HepG2 (cell line): ENCODE data around the gene SLC27A1. TPM values are rescaled to one million over a fixed set of nuclear protein-coding genes. Genes with fewer than 3 reads are reported as not detected.

Experiments
- ATAC-seq: fragments of 200-7000 bp; cut with Tn5 transposase; 3 replicates; pipeline ENCODE4 v1.9.1; 2020; ENCODE audit warnings: mild to moderate bottlenecking, moderate library complexity
- BruUV-seq: library from RNA; stranded (reverse); fragments of 400-500 nt; replicated peaks from 2 replicates; lab custom pipeline; 2021; lab: Mats Ljungman, UMichigan
- CTCF ChIA-PET: fragments of 300-600 bp; formaldehyde crosslinking; extraction: SDS; loops from one replicate; lab custom pipeline; 2021; ENCODE audit warnings: low total read pairs, inconsistent platforms, low intra/inter-chr PET ratio; lab: Yijun Ruan, JAX
- POLR2A ChIA-PET: fragments of 350-600 bp; sonication (Branson Sonifier 250); formaldehyde crosslinking; loops from one replicate; lab custom pipeline; 2020; ENCODE audit warnings: antibody characterized with exemption, inconsistent platforms; lab: Yijun Ruan, JAX
- DNase-seq: peaks from one replicate; pipeline ENCODE4 v3.0.0-alpha.2; 2015; ENCODE audit warnings: low spot score
- FAIRE-seq: peaks from 3 replicates; lab custom pipeline; 2011; peaks lifted over from hg19 to GRCh38; lab: Jason Lieb, UNC
- H2AFZ ChIP-seq: one replicate; pipeline ENCODE4 v1.6.1; 2011; ENCODE audit warnings: low read length, inconsistent platforms
- H3K27ac ChIP-seq: fragments of 300-600 bp; 3 replicates; pipeline ENCODE4 v1.8.0; 2011; ENCODE audit warnings: mixed run types, mild to moderate bottlenecking, mixed read lengths, low read length, inconsistent platforms; ENCODE audit not compliant: insufficient read depth; ENCODE audit errors: extremely low read length
- H3K27me3 ChIP-seq, 2 experiments: fragments of 200-600 bp in 1 of 2; 2 replicates in 1 of 2; 3 replicates in 1 of 2; pipeline versions ENCODE4 v1.6.0 to v1.8.0; 2011; ENCODE audit warnings: low read length in 2 of 2, mild to moderate bottlenecking in 2 of 2, moderate library complexity in 2 of 2, inconsistent platforms in 1 of 2; ENCODE audit not compliant: insufficient read depth in 2 of 2, control insufficient read depth in 1 of 2
- H3K36me3 ChIP-seq, 2 experiments: fragments of 200-600 bp in 1 of 2; replicated peaks in 1 of 2; 2 replicates in 1 of 2; 3 replicates in 1 of 2; pipeline versions ENCODE4 v1.5.1 to v1.8.0; 2011; ENCODE audit warnings: low read length in 2 of 2, inconsistent platforms in 1 of 2; ENCODE audit not compliant: insufficient read depth in 2 of 2, control insufficient read depth in 1 of 2
- H3K4me1 ChIP-seq: 2 replicates; pipeline ENCODE4 v1.5.1; 2012; ENCODE audit warnings: low read length, inconsistent platforms; ENCODE audit not compliant: insufficient read depth
- H3K4me2 ChIP-seq: 2 replicates; pipeline ENCODE4 v1.6.0; 2011; ENCODE audit warnings: low read depth, low read length, inconsistent platforms
- H3K4me3 ChIP-seq, 3 experiments: fragments of 200-600 bp in 1 of 3; sonication (generic), shearing (Covaris generic) in 1 of 3; replicated peaks in 1 of 3; 2 replicates each; pipeline ENCODE4 v1.5.1; 2011 to 2016; ENCODE audit warnings: low read length in 3 of 3, inconsistent platforms in 2 of 3, low read depth in 2 of 3, mild to moderate bottlenecking in 2 of 3, control low read depth in 1 of 3, mixed read lengths in 1 of 3; ENCODE audit not compliant: insufficient read depth in 1 of 3
- H3K79me2 ChIP-seq: one replicate; pipeline ENCODE4 v1.6.1; 2011; ENCODE audit warnings: low read length, inconsistent platforms; ENCODE audit not compliant: insufficient read depth
- H3K9ac ChIP-seq: 2 replicates; pipeline ENCODE4 v1.6.0; 2011; ENCODE audit warnings: mild to moderate bottlenecking, low read depth, low read length, inconsistent platforms; ENCODE audit not compliant: insufficient read depth
- H3K9me3 ChIP-seq: 2 replicates; pipeline ENCODE4 v1.5.1; 2012; ENCODE audit warnings: mild to moderate bottlenecking, low read length
- H4K20me1 ChIP-seq: 2 replicates; pipeline ENCODE4 v1.6.0; 2011; ENCODE audit warnings: inconsistent platforms, mild to moderate bottlenecking, low read length, moderate library complexity; ENCODE audit not compliant: insufficient read depth
- ELF4 ChIP-seq: sonication (generic); formaldehyde crosslinking; IDR thresholded peaks from 2 replicates; pipeline ENCODE4 v1.5.0; 2020; ENCODE audit warnings: missing genetic modification reagents, mild to moderate bottlenecking, moderate library complexity, borderline replicate concordance
- FUBP1 ChIP-seq: sonication (generic); formaldehyde crosslinking; IDR thresholded peaks from 2 replicates; pipeline ENCODE4 v1.5.1; 2020; ENCODE audit warnings: missing genetic modification reagents, mild to moderate bottlenecking, borderline replicate concordance
- HOXD1 ChIP-seq: sonication (generic); formaldehyde crosslinking; IDR thresholded peaks from 2 replicates; pipeline ENCODE4 v1.5.0; 2020; ENCODE audit warnings: missing genetic modification reagents
- PITX1 ChIP-seq: sonication (generic); formaldehyde crosslinking; IDR thresholded peaks from 2 replicates; pipeline ENCODE4 v1.5.1; 2020; ENCODE audit warnings: mild to moderate bottlenecking, missing genetic modification reagents
- PRMT3 ChIP-seq: sonication (generic); formaldehyde crosslinking; IDR thresholded peaks from 2 replicates; pipeline ENCODE4 v1.8.1; 2022; ENCODE audit warnings: low read depth, mild to moderate bottlenecking, moderate library complexity, missing genetic modification reagents, borderline replicate concordance
- PRPF4 ChIP-seq: fragments of 200-400 bp; formaldehyde crosslinking; IDR thresholded peaks from 2 replicates; pipeline ENCODE4 v1.6.1; 2016; ENCODE audit warnings: low read length, low read depth; ENCODE audit not compliant: poor library complexity, severe bottlenecking
- RFXAP ChIP-seq: sonication (generic); formaldehyde crosslinking; IDR thresholded peaks from 2 replicates; pipeline ENCODE4 v1.4.0; 2020; ENCODE audit warnings: missing genetic modification reagents, borderline replicate concordance
- ZKSCAN8 ChIP-seq: IDR thresholded peaks from 2 replicates; pipeline ENCODE4 v1.6.1; 2016; ENCODE audit warnings: borderline replicate concordance, missing genetic modification reagents, missing compliant biosample characterization
- ZNF326 ChIP-seq: sonication (generic); formaldehyde crosslinking; IDR thresholded peaks from 2 replicates; pipeline ENCODE4 v1.4.0; 2020; ENCODE audit warnings: missing genetic modification reagents, borderline replicate concordance
- ZNF34 ChIP-seq: sonication (generic); formaldehyde crosslinking; IDR thresholded peaks from 2 replicates; pipeline ENCODE4 v1.4.0; 2020; ENCODE audit warnings: mild to moderate bottlenecking, missing genetic modification reagents, borderline replicate concordance
- ZNF552 ChIP-seq: sonication (generic); formaldehyde crosslinking; IDR thresholded peaks from 2 replicates; pipeline ENCODE4 v1.9.0; 2022; ENCODE audit warnings: missing genetic modification reagents, mild to moderate bottlenecking, borderline replicate concordance
- ZNF746 ChIP-seq: sonication (generic); formaldehyde crosslinking; IDR thresholded peaks from 2 replicates; pipeline ENCODE4 v1.8.0; 2022; ENCODE audit warnings: mild to moderate bottlenecking, missing genetic modification reagents
- ZNF782 ChIP-seq: sonication (generic); formaldehyde crosslinking; IDR thresholded peaks from 2 replicates; pipeline ENCODE4 v1.4.0; 2020; ENCODE audit warnings: missing genetic modification reagents, mild to moderate bottlenecking, borderline replicate concordance
- ZNF850 ChIP-seq: sonication (generic); formaldehyde crosslinking; conservative IDR thresholded peaks from 2 replicates; pipeline ENCODE4 v1.9.0; 2021; ENCODE audit warnings: mild to moderate bottlenecking, missing genetic modification reagents
- WGBS: methylation state at CpG from one replicate; pipeline ENCODE4 v1.1.6; 2017; ENCODE audit warnings: low lambda C conversion rate; 5-methylcytosine and 5-hydroxymethylcytosine counted together
- in situ Hi-C: cut with HindIII; loops from 2 replicates; pipeline ENCODE4 v1.10.0; 2017; ENCODE audit warnings: low pct_unique_long_range_greater_than_20kb; ENCODE audit not compliant: extremely low pct_ligation_motif_present
- intact Hi-C: fragments of 100-400 bp; cut with micrococcal nuclease; formaldehyde crosslinking; loops from one replicate; pipeline ENCODE4 v1.10.0; 2022; ENCODE audit not compliant: unreplicated experiment
- polyA plus RNA-seq, 8 experiments: library from polyadenylated mRNA; depleted of rRNA in 3 of 8; stranded (reverse) in 7 of 8; unstranded in 1 of 8; fragments of >200 nt; fragmentation: Illumina TruSeq in 4 of 8; extraction: Trizol in 4 of 8; gene quantifications; 2 replicates each; pipeline versions ENCODE4 v1.2.1 to v1.2.3, GENCODE V29; 2011 to 2016; ENCODE audit warnings: low read depth in 4 of 8, missing spikeins in 1 of 8, mixed read lengths in 1 of 8; ENCODE audit not compliant: insufficient read depth in 1 of 8
- total RNA-seq, 5 experiments: library from RNA; depleted of rRNA; stranded (reverse); fragments of >200 nt; fragmentation: Illumina TruSeq; extraction: Trizol; gene quantifications; 2 replicates each; pipeline ENCODE4 v1.2.3, GENCODE V29; 2016; ENCODE audit warnings: low read depth in 1 of 5

SLC27A1 gene
- total and polyA plus RNA-seq, 2 of the 13 experiments (the other 11 are each of a cell fraction or from before 2014, with no cell fraction given), result 4.1 to 8.8 TPM

GRCh38 chr19:17429641-17430113 is 40.6 kb upstream of the SLC27A1 start:
- CTCF ChIA-PET, result no interaction called here
- in situ Hi-C loops (no loop called here), intact Hi-C loops (no loop called here)
- no peak overlapping the region for H3K4me2 ChIP-seq
- no peaks in the 10 kb centered on the region for H3K36me3 ChIP-seq
- H3K4me1 ChIP-seq, result peaks cover 8% of the 10 kb centered on the region
- POLR2A ChIA-PET, result interaction anchor here (1.1 to 1.5 kb wide), 2 partner anchors 10 to 24 kb away, joined by 3 to 6 read pairs; partner anchors contain the start of genes BST2 and MVB12A
- FAIRE-seq (no peak), ATAC-seq (no peak), DNase-seq (no peak)
- no TSS peak for BruUV-seq
- WGBS, result 45% methylated on average over 14 of the region's 17 CpGs
- no peak overlapping the region for H2AFZ ChIP-seq
- H3K9me3 ChIP-seq, result no peaks in the 10 kb centered on the region
- no peak overlapping the region for H3K27ac ChIP-seq
- H3K79me2 ChIP-seq, result no peaks in the 10 kb centered on the region
- no peak overlapping the region for H3K9ac ChIP-seq
- TF ChIP-seq RFXAP (CRISPR knock-in tag) (no peak), PITX1 (CRISPR knock-in tag) (no peak), ZNF34 (CRISPR knock-in tag) (no peak), ZNF552 (CRISPR knock-in tag) (no peak), PRMT3 (CRISPR knock-in tag) (no peak), PRPF4 (no peak), ZNF746 (no peak), ELF4 (no peak), HOXD1 (no peak), ZNF850 (CRISPR knock-in tag) (no peak), ZKSCAN8 (no peak), FUBP1 (CRISPR knock-in tag) (no peak), ZNF326 (CRISPR knock-in tag) (no peak), ZNF782 (CRISPR knock-in tag) (no peak)
- no peak overlapping the region for H3K4me3 ChIP-seq
- no peaks in the 10 kb centered on the region for H4K20me1 ChIP-seq
- no peaks in the 10 kb centered on the region for H3K27me3 ChIP-seq
